Mesothelial cell of epicardium (in vitro differentiated cells): ENCODE measurements around the gene URB2. TPM values are rescaled to one million over a fixed set of nuclear protein-coding genes. Genes with fewer than 3 reads are reported as not detected.

Source experiments
- DNase-seq, 2 experiments: peaks; one replicate each; pipeline ENCODE4 v3.0.0; 2021; ENCODE audit warnings: low spot score in 2 of 2; ENCODE audit not compliant: unreplicated experiment in 2 of 2
- H3K27ac Mint-ChIP-seq: 2 replicates; pipeline ENCODE4 v1.8.0; 2021; ENCODE audit warnings: mixed read lengths
- H3K27me3 Mint-ChIP-seq: 2 replicates; pipeline ENCODE4 v1.8.0; 2021; ENCODE audit warnings: low read depth, mixed read lengths
- H3K36me3 Mint-ChIP-seq: 2 replicates; pipeline ENCODE4 v1.8.0; 2021; ENCODE audit warnings: mixed read lengths
- H3K4me1 Mint-ChIP-seq: 2 replicates; pipeline ENCODE4 v1.8.0; 2021; ENCODE audit warnings: mixed read lengths
- H3K4me3 Mint-ChIP-seq: 2 replicates; pipeline ENCODE4 v1.8.0; 2021; ENCODE audit warnings: mild to moderate bottlenecking, moderate library complexity, mixed read lengths
- H3K9me3 Mint-ChIP-seq: 2 replicates; pipeline ENCODE4 v1.8.0; 2021; ENCODE audit warnings: mixed read lengths
- total RNA-seq: library from RNA; stranded (reverse); gene quantifications from 3 replicates; pipeline ENCODE4 v1.2.1, GENCODE V29; 2021
- TF ChIP-seq, protein P1 (sequence below): fragments of 200-600 bp; sonication (generic); IDR thresholded peaks from one replicate; pipeline ENCODE4 v1.5.0; 2021; ENCODE audit warnings: antibody characterized with exemption; ENCODE audit not compliant: unreplicated experiment

The URB2 gene
- total RNA-seq, 1 donor from 2014 or later, result 11.4 TPM

DNA sequence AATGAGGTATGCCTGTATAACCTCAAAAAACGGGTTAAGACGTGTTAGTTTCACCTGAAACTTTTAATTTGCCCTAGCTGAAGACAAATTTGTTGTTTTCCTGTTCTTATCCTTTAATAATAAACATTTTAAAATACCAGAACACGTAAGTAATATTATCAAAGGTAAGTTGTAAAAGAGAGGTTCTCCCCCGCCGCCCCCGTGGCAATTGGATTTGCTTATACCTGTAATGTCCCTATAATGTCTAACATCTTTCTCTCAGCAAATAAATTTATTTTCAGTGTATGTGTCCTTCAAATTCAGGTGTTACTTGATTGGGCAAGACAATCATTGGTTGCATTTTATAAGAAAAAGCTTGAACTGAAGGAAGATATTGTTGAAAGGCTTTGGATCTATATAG is 5.9 kb downstream of the URB2 start:
- Mint-ChIP-seq H3K4me1 (peaks cover 7% of the 10 kb centered on the region), H3K36me3 (peaks cover 14% of the 10 kb centered on the region), H3K27me3 (no peaks in the 10 kb centered on the region), H3K9me3 (no peaks in the 10 kb centered on the region), H3K27ac (no peak overlapping the region), H3K4me3 (no peak overlapping the region)
- DNase-seq, result no peak
- TF ChIP-seq, protein P1, sequence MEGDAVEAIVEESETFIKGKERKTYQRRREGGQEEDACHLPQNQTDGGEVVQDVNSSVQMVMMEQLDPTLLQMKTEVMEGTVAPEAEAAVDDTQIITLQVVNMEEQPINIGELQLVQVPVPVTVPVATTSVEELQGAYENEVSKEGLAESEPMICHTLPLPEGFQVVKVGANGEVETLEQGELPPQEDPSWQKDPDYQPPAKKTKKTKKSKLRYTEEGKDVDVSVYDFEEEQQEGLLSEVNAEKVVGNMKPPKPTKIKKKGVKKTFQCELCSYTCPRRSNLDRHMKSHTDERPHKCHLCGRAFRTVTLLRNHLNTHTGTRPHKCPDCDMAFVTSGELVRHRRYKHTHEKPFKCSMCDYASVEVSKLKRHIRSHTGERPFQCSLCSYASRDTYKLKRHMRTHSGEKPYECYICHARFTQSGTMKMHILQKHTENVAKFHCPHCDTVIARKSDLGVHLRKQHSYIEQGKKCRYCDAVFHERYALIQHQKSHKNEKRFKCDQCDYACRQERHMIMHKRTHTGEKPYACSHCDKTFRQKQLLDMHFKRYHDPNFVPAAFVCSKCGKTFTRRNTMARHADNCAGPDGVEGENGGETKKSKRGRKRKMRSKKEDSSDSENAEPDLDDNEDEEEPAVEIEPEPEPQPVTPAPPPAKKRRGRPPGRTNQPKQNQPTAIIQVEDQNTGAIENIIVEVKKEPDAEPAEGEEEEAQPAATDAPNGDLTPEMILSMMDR, result no peak

DNA sequence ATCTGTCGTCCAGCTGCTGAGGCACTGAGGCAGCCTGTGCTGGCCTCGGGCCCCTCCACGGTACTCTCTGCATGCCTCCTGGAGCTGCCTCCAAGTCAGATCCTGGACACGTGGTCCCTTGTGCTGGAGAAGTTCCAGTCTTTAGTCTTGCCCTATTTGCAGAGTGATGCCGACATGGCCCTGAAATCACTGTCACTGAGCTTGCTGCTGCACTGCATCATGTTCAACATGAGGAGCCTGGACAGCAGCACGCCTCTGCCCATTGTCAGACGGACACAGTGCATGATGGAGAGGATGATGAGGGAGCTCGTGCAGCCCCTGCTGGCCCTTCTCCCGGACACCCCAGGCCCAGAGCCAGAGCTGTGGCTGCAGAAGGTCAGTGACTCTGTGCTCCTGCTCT is 10.0 kb downstream of the URB2 start:
- Mint-ChIP-seq H3K4me1 (no peaks in the 10 kb centered on the region), H3K4me3 (no peak overlapping the region), H3K36me3 (peaks cover 20% of the 10 kb centered on the region), H3K27me3 (no peaks in the 10 kb centered on the region), H3K27ac (no peak overlapping the region), H3K9me3 (no peaks in the 10 kb centered on the region)
- TF ChIP-seq, protein P1, result no peak
- no peak for DNase-seq

DNA sequence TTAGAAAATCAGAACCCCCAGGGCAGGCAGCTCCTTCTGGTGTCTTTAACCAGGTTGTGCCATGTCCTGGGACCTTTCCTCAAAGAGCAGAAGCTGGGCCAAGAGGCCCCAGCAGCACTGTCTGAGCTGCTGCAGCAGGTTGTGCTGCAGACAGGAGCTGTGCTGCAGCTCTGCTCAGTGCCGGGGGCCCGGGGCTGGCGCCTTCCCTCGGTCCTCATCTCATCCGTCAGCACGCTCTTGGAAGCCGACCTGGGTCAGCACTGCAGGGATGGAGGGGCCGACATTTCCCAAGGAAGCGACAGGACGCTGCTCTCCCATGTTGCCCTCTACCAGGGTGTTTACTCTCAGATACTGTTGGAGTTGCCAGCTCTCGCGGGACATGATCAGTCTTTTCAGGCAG is 11.7 kb downstream of the URB2 start:
- Mint-ChIP-seq H3K4me3 (no peak overlapping the region), H3K4me1 (no peaks in the 10 kb centered on the region), H3K36me3 (peaks cover 20% of the 10 kb centered on the region), H3K27me3 (no peaks in the 10 kb centered on the region), H3K9me3 (no peaks in the 10 kb centered on the region), H3K27ac (no peak overlapping the region)
- no peak for DNase-seq
- TF ChIP-seq, protein P1, result no peak

DNA sequence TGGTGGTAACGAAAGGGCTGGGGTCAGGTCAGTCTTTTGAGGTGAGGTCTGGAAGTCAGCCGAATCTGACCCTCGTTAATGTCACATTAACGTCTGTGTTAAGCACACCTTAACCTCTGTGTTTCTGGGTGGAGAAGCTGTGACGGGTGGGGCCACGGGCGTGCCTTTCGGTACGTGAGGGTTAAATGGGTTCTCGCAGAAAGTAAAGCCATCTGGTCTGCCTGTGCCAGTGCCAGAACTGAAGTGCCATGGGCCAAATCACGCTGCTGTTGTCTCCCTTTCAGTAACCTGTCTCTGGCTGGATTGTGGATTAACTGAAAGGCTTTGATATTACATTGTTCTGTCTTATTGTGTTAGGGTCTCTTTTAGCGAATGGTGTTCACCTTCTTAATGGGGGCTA is 14.4 kb downstream of the URB2 start:
- Mint-ChIP-seq H3K36me3 (peaks cover 25% of the 10 kb centered on the region), H3K27ac (no peak overlapping the region), H3K4me1 (no peaks in the 10 kb centered on the region), H3K27me3 (no peaks in the 10 kb centered on the region), H3K4me3 (no peak overlapping the region), H3K9me3 (no peaks in the 10 kb centered on the region)
- TF ChIP-seq, protein P1, result no peak
- no peak for DNase-seq

DNA sequence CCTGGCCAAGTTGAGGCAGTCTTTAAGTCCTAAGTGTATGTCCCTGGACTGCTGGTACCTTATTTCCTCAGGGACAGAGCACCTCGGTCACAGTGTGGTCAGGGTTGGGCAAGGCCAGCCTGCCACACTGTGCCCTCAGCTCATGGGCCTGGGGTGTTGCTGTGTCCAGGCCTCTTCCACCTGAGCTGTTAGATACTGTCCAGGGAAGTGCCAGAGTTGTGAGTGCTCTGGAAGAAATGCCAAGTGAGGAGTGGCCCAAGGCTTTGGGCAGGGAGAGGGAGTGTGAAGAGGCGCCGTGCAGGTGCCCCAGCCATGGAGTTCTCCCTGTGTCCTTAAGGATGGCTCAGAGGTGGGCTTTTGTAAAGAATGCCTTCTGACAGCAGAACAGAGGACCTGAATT is 15.3 kb downstream of the URB2 start:
- Mint-ChIP-seq H3K36me3 (peaks cover 20% of the 10 kb centered on the region), H3K4me1 (no peaks in the 10 kb centered on the region), H3K27me3 (no peaks in the 10 kb centered on the region), H3K9me3 (no peaks in the 10 kb centered on the region), H3K4me3 (no peak overlapping the region), H3K27ac (no peak overlapping the region)
- TF ChIP-seq, protein P1, result no peak
- DNase-seq, result no peak

DNA sequence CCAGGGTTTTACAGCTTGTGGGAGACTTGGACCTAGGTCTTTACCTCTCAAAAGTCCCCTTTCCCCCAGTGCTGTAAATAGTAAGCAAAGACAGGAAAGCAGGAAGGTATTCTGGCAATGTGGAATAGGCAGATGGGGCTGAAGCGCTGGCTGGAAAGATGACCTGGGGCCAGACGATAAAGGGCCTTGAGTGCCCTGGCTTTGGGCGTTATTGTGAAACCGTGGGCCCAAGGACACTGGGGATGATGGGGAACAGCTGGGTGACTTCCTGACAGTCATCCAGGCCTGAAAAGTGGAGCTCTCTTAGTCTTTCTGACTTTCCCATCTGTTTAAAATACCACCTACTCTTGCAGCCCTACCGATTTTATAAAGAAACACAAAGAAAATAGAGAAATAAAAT is 16.3 kb downstream of the URB2 start:
- H3K27ac Mint-ChIP-seq, result no peak overlapping the region
- no peaks in the 10 kb centered on the region for H3K4me1 Mint-ChIP-seq
- peaks cover 20% of the 10 kb centered on the region for H3K36me3 Mint-ChIP-seq
- TF ChIP-seq, protein P1, result no peak
- H3K27me3 Mint-ChIP-seq, result no peaks in the 10 kb centered on the region
- no peaks in the 10 kb centered on the region for H3K9me3 Mint-ChIP-seq
- no peak for DNase-seq
- no peak overlapping the region for H3K4me3 Mint-ChIP-seq
